Mucosa of descending colon (tissue), 3 donors: Measurements from ENCODE around the gene ZNF830. TPM values are rescaled to one million over a fixed set of nuclear protein-coding genes. Genes with fewer than 3 reads are reported as not detected.

ENCODE experiments used
- ATAC-seq: fragments of 200-7000 bp; cut with Tn5 transposase; one replicate; pipeline ENCODE4 v1.9.1; 2020; ENCODE audit warnings: mild to moderate bottlenecking, moderate library complexity
- DNase-seq, 3 donors: peaks; one replicate each; pipeline ENCODE4 v3.0.0-alpha.2; 2020
- H3K36me3 ChIP-seq: fragments of 200-600 bp; one replicate; pipeline ENCODE4 v1.8.0; 2021; ENCODE audit warnings: low read depth, mild to moderate bottlenecking
- H3K4me1 ChIP-seq: fragments of 200-600 bp; one replicate; pipeline ENCODE4 v1.8.0; 2021; ENCODE audit warnings: low read depth, mild to moderate bottlenecking
- H3K4me3 ChIP-seq: fragments of 200-600 bp; one replicate; pipeline ENCODE4 v1.8.0; 2021; ENCODE audit warnings: mild to moderate bottlenecking
- H3K9me3 ChIP-seq: fragments of 200-600 bp; one replicate; pipeline ENCODE4 v1.8.0; 2021; ENCODE audit warnings: mild to moderate bottlenecking
- intact Hi-C, 2 donors: fragments of 100-400 bp; cut with DNase I in 1 of 2; cut with micrococcal nuclease in 1 of 2; formaldehyde crosslinking; loops; one replicate each; pipeline versions ENCODE4 v1.11.0 to v1.11.1; 2022; cut with DNase I, micrococcal nuclease
- total RNA-seq, 3 donors: library from RNA; stranded (reverse); fragmentation: NEBNext Ultra II Directional in 2 of 3; extraction: Animal tissue kit (Norgen Biotek cat#: 25700) in 2 of 3; gene quantifications; one replicate each; pipeline versions ENCODE4 v1.2.1 to v1.2.4, GENCODE V29; 2021 to 2023
- TF ChIP-seq, protein P1 (sequence below): fragments of 200-600 bp; IDR thresholded peaks from one replicate; pipeline ENCODE4 v1.8.0; 2022; ENCODE audit warnings: antibody characterized with exemption, mild to moderate bottlenecking
- donor health status: DM: no; HTN: no; CAD: no; lungs with moderate emphysema.
- donor health status: DM: no; HTN: no; CAD: no.
- donor health status: DM: no; HTN: yes; CAD: no.

ZNF830 gene
- total RNA-seq, 3 donors from 2014 or later = 10.8 to 21.6 (median 12.6) TPM

DNA sequence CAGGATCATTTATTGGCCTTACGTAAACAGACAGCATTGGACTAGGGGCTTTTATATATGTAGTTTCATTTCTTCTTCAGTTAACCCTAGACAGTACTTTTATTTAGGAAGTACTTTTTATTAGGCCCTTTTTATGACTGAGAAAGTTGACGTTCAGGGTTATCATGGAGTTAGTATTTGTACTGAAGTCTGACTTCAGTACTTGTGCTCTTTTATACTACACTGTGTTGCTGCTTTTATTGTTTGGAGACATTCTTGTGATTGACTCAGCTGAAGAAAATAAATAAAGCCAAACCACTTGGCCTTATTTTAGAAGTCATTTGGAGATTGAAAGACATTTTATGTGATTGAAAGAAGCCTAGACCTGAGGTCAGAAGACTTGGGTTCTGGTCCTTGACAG is 25.9 kb downstream of the ZNF830 start:
- no peaks in the 10 kb centered on the region for H3K9me3 ChIP-seq
- H3K4me3 ChIP-seq = no peak overlapping the region
- TF ChIP-seq, protein P1, sequence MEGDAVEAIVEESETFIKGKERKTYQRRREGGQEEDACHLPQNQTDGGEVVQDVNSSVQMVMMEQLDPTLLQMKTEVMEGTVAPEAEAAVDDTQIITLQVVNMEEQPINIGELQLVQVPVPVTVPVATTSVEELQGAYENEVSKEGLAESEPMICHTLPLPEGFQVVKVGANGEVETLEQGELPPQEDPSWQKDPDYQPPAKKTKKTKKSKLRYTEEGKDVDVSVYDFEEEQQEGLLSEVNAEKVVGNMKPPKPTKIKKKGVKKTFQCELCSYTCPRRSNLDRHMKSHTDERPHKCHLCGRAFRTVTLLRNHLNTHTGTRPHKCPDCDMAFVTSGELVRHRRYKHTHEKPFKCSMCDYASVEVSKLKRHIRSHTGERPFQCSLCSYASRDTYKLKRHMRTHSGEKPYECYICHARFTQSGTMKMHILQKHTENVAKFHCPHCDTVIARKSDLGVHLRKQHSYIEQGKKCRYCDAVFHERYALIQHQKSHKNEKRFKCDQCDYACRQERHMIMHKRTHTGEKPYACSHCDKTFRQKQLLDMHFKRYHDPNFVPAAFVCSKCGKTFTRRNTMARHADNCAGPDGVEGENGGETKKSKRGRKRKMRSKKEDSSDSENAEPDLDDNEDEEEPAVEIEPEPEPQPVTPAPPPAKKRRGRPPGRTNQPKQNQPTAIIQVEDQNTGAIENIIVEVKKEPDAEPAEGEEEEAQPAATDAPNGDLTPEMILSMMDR = no peak
- ATAC-seq (peak; percentile 55), DNase-seq (no peak)
- peaks cover 5% of the 10 kb centered on the region for H3K36me3 ChIP-seq
- peaks cover 11% of the 10 kb centered on the region for H3K4me1 ChIP-seq
- intact Hi-C loops = no loop called here

DNA sequence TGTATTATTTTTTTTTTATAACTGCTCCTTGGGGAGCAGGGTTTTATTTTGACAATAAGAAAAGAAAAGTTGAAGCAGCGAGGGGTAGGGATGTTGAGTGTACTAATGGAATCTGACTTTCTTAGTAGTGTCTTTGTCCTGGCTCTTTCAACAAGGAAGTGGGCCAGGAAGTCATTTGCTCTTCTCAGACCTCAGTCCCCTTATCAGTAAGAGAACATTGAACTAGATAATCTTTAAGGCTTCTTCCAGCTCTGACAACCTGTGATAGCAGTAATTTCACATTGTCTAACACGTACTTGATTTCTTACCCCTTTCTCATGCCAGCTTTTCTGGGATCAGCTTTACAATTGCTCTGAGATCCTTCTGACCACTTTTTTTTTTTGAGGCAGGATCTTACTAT is 27.3 kb downstream of the ZNF830 start:
- no peaks in the 10 kb centered on the region for H3K9me3 ChIP-seq
- peaks cover 11% of the 10 kb centered on the region for H3K4me1 ChIP-seq
- H3K4me3 ChIP-seq = no peak overlapping the region
- H3K36me3 ChIP-seq = peaks cover 5% of the 10 kb centered on the region
- ATAC-seq = no peak
- DNase-seq = no peak
- intact Hi-C loops = no loop called here
- TF ChIP-seq, protein P1 = no peak

DNA sequence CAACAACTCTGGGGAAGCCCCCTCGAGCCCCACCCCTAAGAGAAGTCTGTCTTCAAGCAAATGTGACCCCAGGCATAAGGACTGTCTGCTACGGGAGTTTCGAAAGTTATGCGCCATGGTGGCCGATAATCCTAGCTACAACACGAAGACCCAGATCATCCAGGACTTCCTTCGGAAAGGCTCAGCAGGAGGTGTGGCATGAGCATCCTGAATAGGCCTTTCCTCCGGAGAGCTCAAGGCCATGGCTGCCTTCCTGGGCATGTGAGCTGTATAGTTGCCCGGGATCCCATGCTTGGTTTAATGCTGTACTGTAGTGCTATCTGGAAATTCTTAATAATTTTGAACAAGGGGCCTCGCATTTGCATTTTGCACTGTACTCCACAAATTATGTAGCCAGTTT is 28.1 kb downstream of the ZNF830 start:
- H3K36me3 ChIP-seq = peaks cover 6% of the 10 kb centered on the region
- DNase-seq (no peak), ATAC-seq (no peak)
- TF ChIP-seq, protein P1 = no peak
- peaks cover 11% of the 10 kb centered on the region for H3K4me1 ChIP-seq
- no peak overlapping the region for H3K4me3 ChIP-seq
- intact Hi-C loops = no loop called here
- H3K9me3 ChIP-seq = no peaks in the 10 kb centered on the region

DNA sequence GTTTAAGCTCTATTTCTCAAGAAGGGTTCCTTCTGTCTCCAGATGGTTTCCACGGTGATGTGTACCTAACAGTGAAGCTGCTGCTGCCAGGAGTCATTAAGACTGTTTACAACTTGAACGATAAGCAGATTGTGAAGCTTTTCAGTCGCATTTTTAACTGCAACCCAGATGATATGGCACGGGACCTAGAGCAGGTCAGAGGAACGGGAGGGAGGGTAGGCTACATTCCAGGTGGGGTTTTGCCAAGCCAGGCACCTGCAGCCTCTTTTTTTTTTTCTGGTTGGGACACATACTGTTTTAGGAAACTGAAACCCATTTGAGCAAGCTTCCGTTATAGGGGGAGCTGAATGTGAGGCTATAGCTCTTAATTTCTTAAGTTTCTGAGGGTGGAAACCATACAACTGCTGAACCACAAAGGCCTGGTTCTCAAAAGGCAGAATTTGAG is 29.6 kb downstream of the ZNF830 start:
- H3K4me1 ChIP-seq = peaks cover 11% of the 10 kb centered on the region
- H3K4me3 ChIP-seq = no peak overlapping the region
- TF ChIP-seq, protein P1 = no peak
- DNase-seq = peak in 1 of 3 donors; percentile 57
- ATAC-seq = peak; percentile 85
- H3K9me3 ChIP-seq = no peaks in the 10 kb centered on the region
- peaks cover 8% of the 10 kb centered on the region for H3K36me3 ChIP-seq
- intact Hi-C loops = loop anchor here in 1 of 2 donors (10.0 kb wide), 1 partner anchor 104 kb away; no protein-coding TSS in a partner anchor

DNA sequence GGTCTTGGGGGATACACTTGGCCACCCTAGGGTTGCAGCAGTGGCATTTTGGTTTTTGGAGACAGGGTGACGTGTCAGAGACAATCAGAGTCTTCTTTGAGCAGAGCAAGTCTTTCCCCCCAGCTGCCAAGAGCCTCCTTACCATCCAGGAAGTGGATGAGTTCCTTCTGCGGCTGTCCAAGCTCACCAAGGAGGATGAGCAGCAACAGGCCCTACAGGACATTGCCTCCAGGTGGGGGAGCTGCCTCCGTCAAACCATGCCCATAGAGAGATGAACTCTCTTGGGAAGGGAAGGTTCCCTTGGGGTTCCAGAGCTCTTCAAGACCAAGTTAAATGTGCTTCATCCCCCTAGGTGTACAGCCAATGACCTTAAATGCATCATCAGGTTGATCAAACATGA is 30.3 kb downstream of the ZNF830 start:
- H3K36me3 ChIP-seq = peaks cover 8% of the 10 kb centered on the region

More for the DNA sequence above, 30.3 kb downstream of the ZNF830 start:
- DNase-seq = no peak
- Histone ChIP-seq H3K4me1 (peaks cover 11% of the 10 kb centered on the region), H3K9me3 (no peaks in the 10 kb centered on the region), H3K4me3 (no peak overlapping the region)
- intact Hi-C loops = loop anchor here in 1 of 2 donors (10.0 kb wide), 1 partner anchor 103 kb away; no protein-coding TSS in a partner anchor
- TF ChIP-seq, protein P1 = no peak
- no peak for ATAC-seq
